GM19397 (cell line): ENCODE measurements around the gene MLF2.
"Not testable (repeated sequence)": the region's sequence is repeated elsewhere in the genome, so short reads cannot be mapped to it uniquely, and the experiment has no call there.

ENCODE experiments used
- ATAC-seq: cut with Tn5 transposase; IDR thresholded peaks from one replicate; pipeline ENCODE4 v1.9.1; 2021; ENCODE audit warnings: mild to moderate bottlenecking, moderate library complexity; ENCODE audit not compliant: unreplicated experiment

MLF2 gene

DNA sequence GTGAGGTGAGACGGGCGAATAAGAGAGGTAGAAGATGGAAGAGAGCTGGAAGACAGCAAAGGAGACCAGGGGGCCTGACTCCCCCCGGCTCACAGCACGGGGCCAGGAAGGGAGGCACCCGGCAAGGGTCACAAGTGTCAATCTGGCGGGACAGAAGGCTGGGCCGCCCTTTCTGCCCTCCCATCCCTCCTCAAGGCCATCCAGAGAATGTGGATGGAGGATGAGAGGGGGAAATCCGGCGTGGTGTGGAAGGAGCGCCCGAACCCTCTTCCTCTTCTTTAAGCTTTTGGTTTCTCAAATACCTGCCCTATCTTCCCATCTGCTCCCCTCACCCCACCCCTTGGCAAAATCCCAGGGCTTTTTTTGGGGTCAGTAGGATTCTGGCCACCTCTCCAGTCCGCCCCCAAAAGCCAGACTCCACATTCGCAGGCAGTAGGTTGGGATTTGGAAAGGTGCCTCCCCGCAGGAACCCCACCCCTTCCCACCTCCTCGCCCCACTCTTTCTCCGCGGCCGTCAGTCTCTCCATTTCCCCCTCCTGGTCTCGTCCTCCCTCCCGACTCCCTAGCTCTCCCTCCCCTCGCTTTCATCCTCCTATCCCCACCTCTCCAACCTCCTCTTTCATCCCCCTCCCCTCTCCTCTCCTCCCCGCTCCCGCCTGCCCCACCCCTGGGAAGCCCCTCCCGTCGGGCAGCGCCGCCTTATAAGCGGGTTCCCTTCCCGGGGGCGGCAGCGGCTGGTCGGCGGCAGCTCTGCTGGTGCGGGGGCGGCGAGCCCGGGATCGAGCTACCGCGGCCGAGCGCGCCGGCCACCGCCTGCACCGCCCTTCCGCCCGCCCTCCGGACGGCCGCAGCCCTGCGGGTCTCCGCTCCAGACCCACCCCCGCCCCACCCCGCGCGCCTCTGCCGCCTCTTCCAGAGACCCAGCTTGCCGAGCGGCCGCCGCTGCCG, 13.0 kb upstream of the MLF2 start, which contains the start of gene PTMS:
TSS of gene PTMS (plus strand) at position 730 of the 948 bp plus-strand sequence. CDS start 343 bp downstream, outside the sequence.
- peak; percentile 24 for ATAC-seq

DNA sequence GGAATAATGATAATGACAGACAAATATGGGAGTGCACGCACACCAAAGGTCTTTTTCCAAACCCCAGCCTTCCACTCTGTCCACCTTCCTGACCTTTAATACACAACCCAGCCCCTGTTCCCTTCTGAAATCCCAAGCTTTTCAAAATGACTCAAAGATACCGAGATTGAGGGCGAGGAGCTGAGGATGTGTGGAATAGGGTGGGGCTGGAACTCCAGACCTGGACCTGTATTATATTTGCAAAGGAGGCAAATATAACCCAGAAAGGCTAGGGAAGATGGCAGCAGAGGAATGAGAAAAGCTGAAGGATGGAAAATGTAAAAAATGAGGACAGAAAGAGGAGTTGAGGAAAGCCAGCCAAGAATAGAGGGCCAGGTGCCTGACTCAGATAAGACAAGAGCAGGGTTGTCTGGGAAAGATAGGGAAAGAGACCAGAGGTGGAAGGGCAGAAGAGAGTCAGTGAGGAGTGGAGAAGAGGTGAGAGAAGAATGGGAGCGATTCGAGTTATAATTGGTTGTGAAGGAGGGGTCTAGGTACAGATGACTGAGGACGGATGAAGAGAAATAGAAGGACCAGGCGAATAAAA, 12.2 kb upstream of the MLF2 start:
- no peak for ATAC-seq

DNA sequence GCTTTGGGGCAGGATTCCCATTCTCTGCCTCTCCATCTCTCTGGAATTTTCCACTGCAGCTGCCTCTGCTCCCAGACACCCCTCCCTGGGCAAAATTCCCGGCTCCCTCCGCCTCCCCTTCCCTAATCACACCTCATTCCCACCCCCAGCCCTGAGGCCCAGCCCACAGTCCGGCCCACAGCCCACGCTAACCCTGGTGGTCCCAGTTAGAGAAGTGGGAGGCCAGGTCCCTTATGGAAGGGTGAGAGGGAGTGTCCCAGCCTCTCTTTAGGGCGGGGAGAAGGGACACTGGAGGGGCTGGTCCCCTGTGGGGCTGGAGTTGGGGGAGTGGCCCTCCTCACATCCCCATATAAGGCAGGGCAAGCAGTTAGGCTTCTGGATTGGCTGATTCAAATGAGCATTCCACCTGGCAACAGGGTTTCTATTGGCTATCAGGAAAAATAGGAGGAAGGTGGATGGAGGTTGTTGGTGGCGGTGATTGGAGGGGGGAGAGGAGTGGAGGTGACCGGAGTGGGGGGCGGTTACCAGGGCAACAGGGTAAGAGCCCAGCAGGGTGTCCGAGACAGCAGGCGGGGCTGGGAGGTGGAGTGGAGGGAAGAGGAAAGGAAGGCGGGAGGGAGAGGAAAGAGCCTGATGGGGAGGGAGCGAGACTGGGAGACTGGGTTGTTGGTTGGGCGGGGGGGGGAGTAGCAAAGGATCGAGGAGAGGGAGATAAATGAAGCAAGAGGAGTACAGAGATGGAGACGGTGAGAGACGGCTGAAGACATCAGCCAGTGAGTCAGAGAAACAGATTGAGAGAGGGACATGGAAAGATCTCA, 11.3 kb upstream of the MLF2 start:
- peak; percentile 61 for ATAC-seq

DNA sequence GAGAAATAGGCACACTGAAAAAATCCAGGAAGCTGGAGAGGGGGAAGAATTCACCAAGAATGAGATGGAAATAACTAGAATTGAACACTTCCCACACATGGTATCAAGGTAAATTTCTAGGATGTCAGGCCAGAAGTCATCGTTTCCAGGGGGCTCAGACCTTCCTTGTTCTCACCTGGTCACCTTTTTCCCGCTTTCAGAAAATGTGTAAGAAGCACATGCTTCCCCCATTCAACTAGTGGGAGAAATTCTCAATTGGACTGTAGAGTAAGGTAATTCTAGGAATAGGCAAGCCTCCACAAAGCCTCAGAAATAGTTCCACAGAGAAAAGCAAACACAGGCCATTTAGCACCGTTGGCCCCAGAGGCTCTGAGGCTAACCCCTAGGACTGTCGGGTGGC, 10.4 kb upstream of the MLF2 start:
- ATAC-seq, result no peak

DNA sequence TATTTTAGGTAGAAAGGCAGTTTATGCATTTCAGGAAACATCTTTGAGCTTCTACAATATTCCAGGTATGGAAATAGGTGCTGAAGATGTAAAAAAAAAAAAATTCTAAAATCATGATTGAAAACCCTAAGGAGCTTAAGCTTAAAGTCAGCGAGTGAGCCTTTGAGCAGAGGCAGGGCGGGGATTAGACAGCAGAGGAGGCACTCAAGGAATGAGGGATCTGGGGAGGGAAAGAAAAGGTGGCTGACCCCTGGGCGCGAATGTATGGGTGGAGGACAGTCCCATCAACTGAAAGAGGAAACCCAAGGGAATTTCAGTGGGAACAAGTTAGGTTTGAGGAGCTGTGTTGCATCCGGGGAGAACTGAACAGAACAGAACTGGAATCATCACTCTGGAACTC, 6.8 kb upstream of the MLF2 start:
- ATAC-seq, result no peak

DNA sequence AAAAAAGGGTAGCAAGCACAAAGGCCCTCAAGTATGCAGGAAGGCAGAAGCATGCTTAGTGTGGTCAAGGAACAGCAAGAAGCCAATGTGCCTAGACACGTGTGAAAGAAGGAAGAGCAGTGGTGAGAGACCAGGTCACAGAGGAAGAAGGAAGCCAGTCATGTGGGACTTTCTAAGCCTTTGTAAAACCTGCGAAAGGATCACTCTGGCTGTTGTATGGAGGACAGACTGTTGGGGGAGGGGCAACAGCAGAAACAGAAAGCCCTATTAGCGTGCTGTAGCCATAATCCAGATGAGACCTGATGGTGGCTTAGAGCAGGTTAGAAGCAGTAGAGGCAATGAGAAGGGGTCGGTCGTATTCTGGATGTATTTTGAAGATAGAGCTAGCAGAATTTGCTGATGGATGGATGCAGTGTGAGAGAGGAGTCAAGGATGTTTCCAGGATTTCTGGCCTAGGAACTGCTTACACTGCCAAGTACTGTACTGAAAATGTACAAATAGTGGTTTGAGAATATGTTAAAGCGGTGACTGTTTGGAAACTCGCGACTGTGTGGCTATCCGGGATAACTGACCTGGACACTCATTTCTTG, 5.7 kb upstream of the MLF2 start:
- ATAC-seq, result no peak

DNA sequence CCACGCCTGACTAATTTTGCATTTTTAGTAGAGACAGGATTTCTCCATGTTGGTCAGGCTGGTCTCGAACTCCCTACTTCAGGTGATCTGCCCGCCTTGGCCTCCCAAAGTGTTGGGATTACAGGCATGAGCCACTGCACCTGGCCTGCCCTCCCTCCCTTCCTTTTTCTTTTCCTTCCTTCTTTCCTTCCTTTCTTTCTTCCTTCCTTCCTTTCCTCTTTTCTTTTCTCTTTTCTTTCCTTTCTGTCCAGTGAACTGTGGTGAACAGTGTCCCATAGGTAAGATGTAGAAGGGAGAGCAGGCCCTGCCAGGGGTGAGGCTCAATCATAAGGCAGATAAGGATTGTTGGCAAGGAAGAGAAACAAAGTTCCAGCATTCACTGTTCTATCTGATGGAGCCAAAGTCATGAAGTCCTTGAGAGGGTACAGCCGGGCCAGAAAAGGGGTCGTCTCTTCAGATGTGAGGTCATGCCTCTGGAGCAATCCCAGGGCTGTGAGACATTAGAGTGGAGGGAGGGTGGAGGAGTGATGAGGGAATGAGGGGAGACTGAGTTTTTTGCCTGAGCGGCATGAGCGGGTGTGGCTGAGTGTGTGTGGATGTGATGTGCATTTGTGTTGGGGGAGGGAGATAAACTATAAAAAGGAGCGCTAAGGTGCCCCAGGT, 4.2 kb upstream of the MLF2 start:
- no peak for ATAC-seq

DNA sequence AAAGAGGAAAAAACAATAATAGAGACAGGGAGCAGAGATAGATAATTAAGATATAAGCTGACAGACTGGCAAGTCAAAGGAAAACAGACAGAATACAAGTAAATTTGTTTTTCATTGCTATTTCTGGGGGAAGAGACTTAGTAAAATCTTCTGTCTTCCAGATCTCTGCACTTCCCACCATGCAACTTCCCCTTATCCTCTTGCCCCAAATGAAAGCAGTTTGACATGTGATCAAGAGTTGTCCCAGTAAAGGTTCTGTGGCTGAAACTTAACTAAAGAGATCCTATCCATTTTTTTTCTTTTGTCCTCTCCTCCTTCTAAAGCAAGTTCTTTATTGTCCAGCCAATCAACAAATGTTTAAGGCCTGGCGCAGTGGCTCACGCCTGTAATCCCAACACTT, 1.5 kb upstream of the MLF2 start:
- no peak for ATAC-seq

DNA sequence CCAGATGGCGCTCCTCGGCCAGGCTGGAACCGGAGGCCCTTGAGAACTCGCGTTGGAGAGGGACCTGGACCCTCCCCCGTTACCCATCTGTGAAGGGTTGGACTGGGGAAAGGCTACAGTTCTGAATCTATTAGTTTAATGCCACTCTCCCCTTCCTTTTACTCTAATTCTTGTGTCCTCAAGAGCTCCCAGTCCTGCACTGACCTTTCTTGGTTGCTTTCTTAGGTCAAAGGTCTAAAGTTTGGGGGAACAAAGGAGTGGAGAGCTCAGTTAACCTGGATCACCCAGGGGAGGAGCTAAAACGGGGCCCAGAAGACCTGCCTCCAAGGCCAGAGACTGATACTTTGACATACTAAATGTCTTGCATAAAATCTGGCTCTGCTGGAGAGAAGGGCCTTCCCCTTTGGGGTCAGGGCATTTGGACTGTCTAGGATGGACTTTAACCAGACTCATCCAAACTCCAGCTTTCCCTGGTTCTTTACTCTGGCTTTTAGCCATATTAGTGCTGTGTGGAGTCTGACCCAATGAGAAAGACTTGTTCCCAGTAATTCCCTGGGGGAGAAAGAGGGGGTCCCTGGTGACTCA, 923 bp upstream of the MLF2 start:
- ATAC-seq, result no peak

DNA sequence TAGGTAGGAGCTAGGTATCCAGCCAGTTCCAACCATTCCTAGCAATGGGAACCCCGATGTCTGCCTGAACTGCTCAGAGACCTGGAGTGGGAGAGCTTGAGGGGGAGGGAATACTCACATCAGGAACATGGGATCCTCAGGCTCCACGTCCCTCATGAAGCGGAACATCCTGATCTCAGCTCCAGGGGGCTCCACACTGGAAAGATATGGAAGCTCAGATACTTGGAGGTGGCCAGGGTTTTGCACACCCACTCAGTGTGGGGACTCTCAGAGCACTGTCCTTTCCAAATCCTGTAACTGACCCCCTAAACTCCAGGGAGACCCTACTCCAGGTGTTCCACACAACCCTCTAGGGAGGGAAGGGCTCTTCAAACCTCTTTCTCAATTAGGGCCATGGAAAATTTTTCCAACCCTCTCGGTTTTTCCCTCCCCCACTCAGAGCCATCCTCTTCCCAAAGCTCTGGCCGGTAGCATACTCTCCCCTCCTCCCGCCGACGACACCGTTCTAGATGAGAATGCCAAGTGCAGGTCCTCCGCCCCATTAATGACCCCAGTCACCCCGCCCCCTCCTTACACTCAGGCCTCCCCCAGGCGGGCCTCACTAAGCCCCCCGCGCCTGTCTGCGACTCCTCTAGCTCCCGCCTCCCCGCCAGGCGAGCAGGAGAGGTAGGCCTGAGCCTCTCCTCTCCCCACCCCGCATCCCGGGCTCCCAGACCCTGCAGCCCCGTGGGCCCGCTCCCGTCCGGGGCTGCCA, 597 bp downstream of the MLF2 start:
- peak; percentile 7 for ATAC-seq

DNA sequence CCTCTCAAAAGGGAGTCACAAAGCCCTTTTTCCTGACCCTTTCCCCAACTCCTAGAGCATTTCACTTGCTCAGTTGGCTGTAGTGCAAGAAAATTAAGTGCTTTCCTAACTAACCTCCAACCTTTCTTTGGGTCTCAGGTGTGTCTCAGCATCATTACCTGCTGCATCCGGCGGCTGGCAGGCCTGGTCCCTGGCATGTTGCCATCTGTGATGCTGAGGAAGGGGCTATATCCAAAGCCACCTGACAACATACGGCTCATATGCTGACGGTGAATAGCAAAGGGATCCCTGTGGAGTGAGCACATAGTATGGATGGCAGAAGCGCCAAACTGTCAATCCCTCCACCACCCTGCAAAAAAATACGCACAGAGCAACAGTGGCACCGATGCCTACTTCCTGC, 1.2 kb downstream of the MLF2 start:
- no peak for ATAC-seq

DNA sequence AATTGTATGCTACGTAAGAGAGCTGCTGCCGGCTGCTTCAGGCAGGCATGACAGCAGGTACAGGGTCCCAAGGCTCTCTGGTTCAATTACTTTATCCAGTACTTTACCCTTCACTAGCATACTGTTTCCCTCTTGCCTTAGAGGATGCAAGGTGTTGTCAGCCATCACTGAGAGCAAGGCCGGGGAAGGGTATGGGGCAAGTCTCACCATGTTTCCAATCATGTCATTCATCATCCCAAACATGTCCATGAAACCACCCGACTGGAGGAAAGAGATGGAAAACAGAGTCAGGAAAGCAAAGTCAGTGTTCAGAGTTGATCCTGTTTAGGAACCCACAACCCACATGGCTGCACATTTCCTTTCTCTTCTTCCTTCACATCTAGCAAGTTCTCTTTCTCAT, 2.4 kb downstream of the MLF2 start:
- no peak for ATAC-seq

DNA sequence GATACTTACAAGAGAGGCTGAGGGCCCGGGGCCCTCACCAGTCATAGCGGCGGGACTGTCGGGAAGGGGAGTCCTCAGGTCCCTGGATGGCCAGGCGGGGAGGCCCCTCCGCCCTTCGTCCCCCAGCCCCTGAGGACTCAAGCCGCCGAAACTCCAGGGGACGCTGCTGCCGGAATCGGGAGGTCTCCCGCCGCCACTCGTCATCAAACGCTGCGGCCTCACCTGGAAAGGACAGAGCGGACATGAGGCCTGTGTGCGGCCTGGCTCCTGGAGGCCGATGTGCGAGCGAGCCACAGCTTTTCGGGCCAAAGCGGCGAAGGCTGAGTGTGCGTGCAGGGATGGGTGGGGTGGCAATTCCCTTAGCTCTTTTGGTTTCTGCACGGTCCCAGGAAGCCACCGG, 4.2 kb downstream of the MLF2 start:
- no peak for ATAC-seq

DNA sequence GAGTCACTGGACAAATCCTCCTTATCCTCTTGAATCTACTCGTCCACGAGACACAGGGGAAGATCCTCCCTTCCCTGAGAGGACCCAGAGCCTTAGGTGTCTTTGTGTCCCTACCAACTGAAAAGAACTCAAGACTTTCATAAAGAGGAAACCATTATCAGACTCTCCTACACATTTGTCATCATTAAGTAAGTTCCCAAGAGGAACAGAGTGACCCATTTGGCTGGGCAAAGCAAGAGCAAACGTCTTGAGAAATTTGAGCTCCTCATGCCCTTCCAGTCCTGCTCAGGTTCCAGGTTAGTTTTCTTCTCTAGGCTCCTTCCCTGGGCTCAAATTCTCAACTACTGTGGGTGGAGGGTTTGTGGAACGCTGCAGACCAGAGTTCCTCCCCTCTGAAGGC, 5.7 kb downstream of the MLF2 start:
- no peak for ATAC-seq

DNA sequence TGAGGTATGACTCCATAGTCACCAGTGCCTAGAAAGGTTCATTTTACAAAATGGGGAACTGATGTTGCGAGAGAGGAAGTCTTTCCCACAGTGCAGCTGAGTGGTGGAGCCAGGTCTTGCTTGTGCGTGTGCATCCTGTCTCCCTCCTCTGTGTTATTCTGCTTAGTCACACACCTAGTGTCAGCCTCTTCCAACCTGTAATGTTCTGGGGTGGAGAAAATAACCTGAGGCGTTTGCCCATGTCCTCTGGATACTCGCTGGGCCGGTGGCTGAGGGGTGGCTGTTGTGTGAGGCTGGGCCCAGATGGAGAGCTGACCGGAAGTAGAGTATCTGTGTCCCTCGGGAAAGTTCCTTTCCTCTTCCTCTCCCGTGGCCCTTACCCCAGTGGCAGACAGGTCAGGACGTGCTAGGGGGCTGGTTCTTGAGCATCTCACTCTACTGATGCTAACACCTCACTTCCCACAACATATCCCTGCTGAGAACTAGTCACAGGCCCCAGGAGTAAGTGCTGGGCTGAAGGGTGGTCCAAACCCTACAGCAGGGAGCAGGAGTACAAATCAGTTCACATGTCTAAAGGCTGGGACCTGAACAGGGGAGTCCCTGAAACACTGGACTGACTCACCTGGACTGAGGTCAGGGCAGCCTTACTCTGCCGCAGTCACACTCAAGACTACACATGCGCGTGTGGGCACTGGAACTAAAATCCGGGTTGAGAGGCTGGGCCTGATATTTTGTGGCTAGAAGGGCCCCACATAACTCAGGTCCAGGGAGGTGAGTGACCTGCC, 7.0 kb downstream of the MLF2 start:
- no peak for ATAC-seq

DNA sequence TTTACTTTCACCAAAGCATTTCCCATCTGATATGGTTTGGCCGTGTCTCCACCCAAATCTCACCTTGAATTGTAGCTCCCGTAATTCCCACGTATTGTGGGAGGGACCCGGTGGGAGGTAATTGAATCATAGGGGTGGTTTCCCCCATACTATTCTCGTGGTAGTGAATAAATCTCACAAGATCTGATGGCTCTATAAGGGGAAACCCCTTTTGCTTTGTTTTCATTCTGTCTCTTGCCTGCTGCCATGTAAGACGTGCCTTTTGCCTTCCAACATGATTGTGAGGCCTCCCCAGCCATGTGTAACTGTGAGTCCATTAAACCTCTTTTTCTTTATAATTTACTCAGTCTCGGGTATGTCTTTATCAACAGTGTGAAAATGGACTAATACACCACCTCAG, 9.6 kb downstream of the MLF2 start:
- not testable (repeated sequence) for ATAC-seq

DNA sequence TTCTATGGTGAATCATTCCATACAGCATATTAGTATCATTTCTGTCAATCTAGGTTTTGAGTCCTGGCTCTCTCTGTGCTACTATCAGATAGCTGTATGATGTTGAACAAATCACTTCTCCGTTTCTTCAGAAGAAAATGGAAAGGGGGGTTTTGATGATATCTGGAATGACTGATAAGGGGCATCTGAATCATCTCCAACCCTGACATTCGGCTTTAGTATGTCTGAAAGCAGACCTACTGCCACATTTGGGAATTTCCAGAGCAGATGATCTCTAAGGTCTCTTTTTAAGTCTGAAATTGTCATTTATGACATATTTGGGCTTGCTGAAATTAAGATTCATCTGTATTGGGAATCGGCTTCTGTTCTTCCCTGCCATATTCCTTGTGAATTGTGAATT, 10.1 kb downstream of the MLF2 start:
- no peak for ATAC-seq

DNA sequence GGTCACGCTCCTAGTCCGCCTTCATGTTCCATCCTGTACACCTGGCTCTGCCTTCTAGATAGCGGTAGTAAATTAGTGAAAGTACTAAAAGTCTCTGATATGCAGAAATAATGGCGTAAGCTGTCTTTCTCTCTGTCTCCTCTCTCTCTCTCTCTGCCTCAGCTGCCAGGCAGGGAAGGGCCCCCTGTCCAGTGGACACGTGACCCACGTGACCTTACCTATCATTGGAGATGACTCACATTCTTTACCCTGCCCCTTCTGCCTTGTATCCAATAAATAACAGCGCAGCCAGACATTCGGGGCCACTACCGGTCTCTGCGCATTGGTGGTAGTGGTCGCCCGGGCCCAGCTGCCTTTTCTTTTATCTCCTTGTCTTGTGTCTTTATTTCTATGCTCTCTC, 10.9 kb downstream of the MLF2 start:
- ATAC-seq, result not testable (repeated sequence)

DNA sequence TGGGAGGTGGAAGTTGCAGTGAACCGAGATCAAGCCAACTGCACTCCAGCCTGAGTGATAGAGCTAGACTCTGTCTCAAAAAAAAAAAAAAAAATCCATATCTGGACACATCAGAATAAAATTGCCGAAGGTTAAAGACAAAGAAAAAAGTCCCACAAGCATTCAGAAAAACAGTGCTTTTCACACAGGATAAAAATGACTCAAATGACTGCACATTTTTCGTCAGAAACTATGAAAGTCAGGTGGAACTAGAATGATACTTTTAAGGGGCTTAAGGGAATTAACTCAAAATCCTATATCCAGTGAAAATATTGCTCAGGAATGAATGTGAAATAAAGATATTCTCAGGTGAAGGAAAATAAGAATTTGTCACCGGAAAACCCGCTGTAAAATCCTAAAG, 16.2 kb downstream of the MLF2 start:
- ATAC-seq, result no peak
